H1 (cell line): ENCODE data around the gene LENG9. TPM values are rescaled to one million over a fixed set of nuclear protein-coding genes. Genes with fewer than 3 reads are reported as not detected.

Experiments
- CTCF ChIA-PET: fragments of 300-600 bp; sonication (Branson Sonifier 250); formaldehyde crosslinking; loops from one replicate; lab custom pipeline; 2021; ENCODE audit not compliant: partially characterized antibody; lab: Charles Lee
- POLR2A ChIA-PET: fragments of 300-600 bp; sonication (Branson Sonifier 250); formaldehyde crosslinking; loops from one replicate; lab custom pipeline; 2021; ENCODE audit warnings: inconsistent platforms; ENCODE audit not compliant: partially characterized antibody; lab: Charles Lee
- DNase-seq, 2 experiments: peaks; one replicate each; pipeline versions ENCODE4 v3.0.0 to v3.0.0-alpha.2; 2010 to 2022; ENCODE audit warnings: low spot score in 2 of 2, low read depth in 1 of 2, mixed read lengths in 1 of 2
- FAIRE-seq: peaks from 2 replicates; lab custom pipeline; 2011; peaks lifted over from hg19 to GRCh38; lab: Jason Lieb, UNC
- H2AFZ ChIP-seq: 2 replicates; pipeline ENCODE4 v1.8.1; 2012; ENCODE audit warnings: low read length, inconsistent platforms
- H2AK5ac ChIP-seq: 2 replicates; pipeline ENCODE4 v1.6.1; 2013; ENCODE audit warnings: low read depth, low read length
- H2BK120ac ChIP-seq: replicated peaks from 2 replicates; pipeline ENCODE3; 2013; ENCODE audit warnings: low read depth, low read length, inconsistent platforms
- H2BK12ac ChIP-seq: 2 replicates; pipeline ENCODE4 v1.6.1; 2013; ENCODE audit warnings: low read depth, low read length
- H2BK15ac ChIP-seq: 2 replicates; pipeline ENCODE4 v1.6.1; 2013; ENCODE audit warnings: low read length
- H2BK20ac ChIP-seq: 2 replicates; pipeline ENCODE4 v1.6.1; 2013; ENCODE audit warnings: low read length
- H2BK5ac ChIP-seq: 2 replicates; pipeline ENCODE4 v1.6.1; 2013; ENCODE audit warnings: low read depth, low read length
- H3K14ac ChIP-seq: 2 replicates; pipeline ENCODE4 v1.6.1; 2013; ENCODE audit warnings: inconsistent platforms; ENCODE audit not compliant: insufficient read length
- H3K18ac ChIP-seq: 2 replicates; pipeline ENCODE4 v1.6.1; 2013; ENCODE audit warnings: low read length; ENCODE audit errors: extremely low read depth
- H3K23ac ChIP-seq: 2 replicates; pipeline ENCODE4 v1.6.1; 2013; ENCODE audit warnings: inconsistent platforms; ENCODE audit not compliant: insufficient read length
- H3K23me2 ChIP-seq: 2 replicates; pipeline ENCODE4 v1.6.1; 2013; ENCODE audit warnings: low read depth, low read length
- H3K27ac ChIP-seq: 2 replicates; pipeline ENCODE4 v1.6.1; 2011; ENCODE audit warnings: low read depth, low read length, inconsistent platforms
- H3K27me3 ChIP-seq, 4 experiments: replicated peaks in 1 of 4; 1 replicate in 1 of 4; 2 replicates in 3 of 4; pipeline versions ENCODE4 v1.6.1 to v1.8.1; 2011 to 2013; ENCODE audit warnings: low read length in 3 of 4, mild to moderate bottlenecking in 3 of 4, inconsistent platforms in 2 of 4, mixed read lengths in 2 of 4, moderate library complexity in 1 of 4; ENCODE audit not compliant: control insufficient read depth in 3 of 4, insufficient read depth in 3 of 4; ENCODE audit errors: extremely low read depth in 1 of 4
- H3K36me3 ChIP-seq, 4 experiments: 2 replicates each; pipeline versions ENCODE4 v1.6.1 to v1.8.1; 2011 to 2013; ENCODE audit warnings: mild to moderate bottlenecking in 4 of 4, low read length in 3 of 4, moderate library complexity in 2 of 4, control low read depth in 1 of 4, inconsistent platforms in 1 of 4; ENCODE audit not compliant: insufficient read depth in 4 of 4, control insufficient read depth in 2 of 4
- H3K4ac ChIP-seq: replicated peaks from 2 replicates; pipeline ENCODE3; 2013; ENCODE audit warnings: low read length, low read depth, mixed read lengths, inconsistent platforms; ENCODE audit not compliant: insufficient read length
- H3K4me1 ChIP-seq, 4 experiments: replicated peaks in 1 of 4; 1 replicate in 1 of 4; 2 replicates in 3 of 4; pipeline versions ENCODE4 v1.6.1 to v1.8.1; 2011 to 2013; ENCODE audit warnings: low read length in 3 of 4, inconsistent platforms in 2 of 4, mixed read lengths in 1 of 4; ENCODE audit not compliant: insufficient read depth in 4 of 4, control insufficient read depth in 3 of 4
- H3K4me2 ChIP-seq, 2 experiments: 2 replicates each; pipeline versions ENCODE4 v1.6.1 to v1.8.1; 2011 to 2013; ENCODE audit warnings: low read depth in 2 of 2, low read length in 2 of 2, control low read depth in 1 of 2, inconsistent platforms in 1 of 2, mild to moderate bottlenecking in 1 of 2; ENCODE audit not compliant: insufficient read depth in 1 of 2
- H3K4me3 ChIP-seq, 4 experiments: fragments of 200-600, 300-600 bp in 1 of 4; sonication (generic), shearing (Covaris generic), sonication (Bioruptor Twin) in 1 of 4; 2 replicates each; pipeline versions ENCODE4 v1.5.1 to v1.8.1; 2011 to 2016; ENCODE audit warnings: low read length in 4 of 4, low read depth in 3 of 4, control low read depth in 2 of 4, inconsistent platforms in 2 of 4, mild to moderate bottlenecking in 2 of 4, mixed read lengths in 1 of 4, moderate library complexity in 1 of 4; ENCODE audit not compliant: insufficient read depth in 2 of 4; ENCODE audit errors: extremely low read depth in 1 of 4
- H3K56ac ChIP-seq: replicated peaks from 2 replicates; pipeline ENCODE3; 2013; ENCODE audit warnings: low read depth, mild to moderate bottlenecking, mixed read lengths, low read length, inconsistent platforms; ENCODE audit not compliant: insufficient read length
- H3K79me1 ChIP-seq: 2 replicates; pipeline ENCODE4 v1.6.1; 2013; ENCODE audit warnings: low read depth, low read length, control low read depth
- H3K79me2 ChIP-seq, 2 experiments: 2 replicates each; pipeline versions ENCODE4 v1.6.1 to v1.8.1; 2012 to 2013; ENCODE audit warnings: low read length in 2 of 2, mild to moderate bottlenecking in 2 of 2, inconsistent platforms in 1 of 2; ENCODE audit not compliant: insufficient read depth in 2 of 2, control insufficient read depth in 1 of 2
- H3K9ac ChIP-seq, 4 experiments: replicated peaks in 1 of 4; 1 replicate in 1 of 4; 2 replicates in 3 of 4; pipeline versions ENCODE4 v1.6.1 to v1.8.1; 2011 to 2013; ENCODE audit warnings: low read depth in 3 of 4, low read length in 3 of 4, control low read depth in 2 of 4, mild to moderate bottlenecking in 2 of 4, moderate library complexity in 2 of 4, inconsistent platforms in 1 of 4; ENCODE audit errors: extremely low read depth in 1 of 4
- H3K9me3 ChIP-seq, 2 experiments: 2 replicates each; pipeline versions ENCODE4 v1.6.1 to v1.8.1; 2012 to 2013; ENCODE audit warnings: mild to moderate bottlenecking in 2 of 2, moderate library complexity in 2 of 2, control low read depth in 1 of 2, inconsistent platforms in 1 of 2, low read depth in 1 of 2, low read length in 1 of 2, mixed read lengths in 1 of 2; ENCODE audit not compliant: insufficient read depth in 2 of 2
- H4K20me1 ChIP-seq, 2 experiments: replicated peaks in 1 of 2; 2 replicates each; pipeline versions ENCODE3 to v1.8.1; 2011 to 2013; ENCODE audit warnings: inconsistent platforms in 2 of 2, low read length in 2 of 2, mild to moderate bottlenecking in 1 of 2; ENCODE audit not compliant: insufficient read depth in 2 of 2, control insufficient read depth in 1 of 2
- H4K5ac ChIP-seq: 2 replicates; pipeline ENCODE4 v1.6.1; 2013; ENCODE audit warnings: low read length, low read depth, mixed read lengths, inconsistent platforms; ENCODE audit not compliant: insufficient read length
- H4K8ac ChIP-seq: 2 replicates; pipeline ENCODE4 v1.8.0; 2013; ENCODE audit warnings: mild to moderate bottlenecking, moderate library complexity, low read length, inconsistent platforms; ENCODE audit not compliant: insufficient read depth; ENCODE audit errors: extremely low read depth
- H4K91ac ChIP-seq: replicated peaks from 2 replicates; pipeline ENCODE3; 2013; ENCODE audit warnings: low read length, mixed read lengths, inconsistent platforms; ENCODE audit not compliant: insufficient read length
- CBX5 ChIP-seq: fragments of 300-800, 300-1000 bp; sonication (generic); IDR thresholded peaks from 2 replicates; pipeline ENCODE4 v1.7.1; 2016; ENCODE audit warnings: antibody characterized with exemption, low read length, low read depth
- FOSL1 ChIP-seq: IDR thresholded peaks from 2 replicates; pipeline ENCODE4 v1.6.1; 2011; ENCODE audit warnings: mild to moderate bottlenecking, low read depth, low read length, moderate library complexity; ENCODE audit not compliant: insufficient read depth
- POU5F1 ChIP-seq: IDR thresholded peaks from 2 replicates; pipeline ENCODE4 v1.6.1; 2011; ENCODE audit warnings: low read depth, mild to moderate bottlenecking, low read length, moderate library complexity
- SP1 ChIP-seq: IDR thresholded peaks from 2 replicates; pipeline ENCODE4 v1.6.1; 2011; ENCODE audit warnings: low read depth, low read length
- SP4 ChIP-seq: IDR thresholded peaks from 2 replicates; pipeline ENCODE4 v1.6.1; 2012; ENCODE audit warnings: low read length, inconsistent platforms
- TEAD4 ChIP-seq: IDR thresholded peaks from 2 replicates; pipeline ENCODE4 v1.6.1; 2012; ENCODE audit warnings: low read depth, low read length, inconsistent platforms, mixed read lengths
- WGBS, 2 experiments: shearing (Covaris generic) in 1 of 2; methylation state at CpG; one replicate each; pipeline versions ENCODE4 v1.1.6 to v1.1.7; 2013 to 2015; ENCODE audit warnings: low lambda C conversion rate in 2 of 2, mixed read lengths in 2 of 2, inconsistent platforms in 1 of 2, low coverage in 1 of 2, missing lambda C conversion rate in 1 of 2; ENCODE audit not compliant: insufficient replicate concordance in 2 of 2, insufficient coverage in 1 of 2, insufficient read length in 1 of 2; ENCODE audit errors: extremely low coverage in 1 of 2, missing lambda C conversion rate in 1 of 2; 5-methylcytosine and 5-hydroxymethylcytosine counted together
- polyA plus RNA-seq, 7 experiments: library from polyadenylated mRNA; depleted of rRNA in 3 of 7; stranded (reverse) in 5 of 7; unstranded in 2 of 7; fragments of >200 nt in 5 of 7; fragments of 200-250 nt in 2 of 7; gene quantifications; 1 replicate in 5 of 7; 2 replicates in 1 of 7; 4 replicates in 1 of 7; pipeline versions ENCODE4 v1.2.1 to v1.2.3, GENCODE V29; 2011 to 2013; ENCODE audit warnings: missing spikeins in 2 of 7, mixed read lengths in 2 of 7
- total RNA-seq: library from RNA; stranded (reverse); fragmentation: NEBNext Ultra II Directional; extraction: Animal tissue kit (Norgen Biotek cat#: 25700); gene quantifications from 2 replicates; pipeline ENCODE4 v1.2.1, GENCODE V29; 2021

Gene LENG9
- total and polyA plus RNA-seq, 2 of the 8 experiments (the other 6 are each of a cell fraction or from before 2014, with no cell fraction given), result 1.6 to 3.9 TPM

DNA sequence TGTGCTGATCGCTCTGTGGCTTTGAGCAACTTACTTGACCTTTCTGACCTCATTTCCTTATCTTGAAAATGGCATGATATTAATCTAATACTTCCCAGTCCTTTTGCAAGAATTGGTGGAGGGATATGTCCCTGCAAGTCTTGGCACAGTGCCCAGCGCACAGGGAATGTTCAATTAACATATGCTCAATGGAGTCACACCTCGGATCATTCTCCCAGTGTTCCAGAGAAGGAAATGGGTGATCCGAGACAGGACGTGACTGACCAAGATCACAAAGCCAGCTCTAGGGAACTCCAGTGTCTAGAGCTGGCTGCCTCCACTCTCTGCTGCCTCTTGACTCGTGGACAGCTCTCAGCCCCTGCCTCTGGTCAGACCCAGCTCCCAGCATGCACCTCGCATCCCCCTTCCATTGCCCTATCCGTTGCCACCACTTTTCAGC is 5.9 kb upstream of the LENG9 start:
- 75% methylated on average over 8 of the region's 8 CpGs; no CpG with 5 or more reads in 1 of the 2 experiments for WGBS, 2 experiments
- Histone ChIP-seq H3K23ac (no peak overlapping the region), H3K79me1 (no peaks in the 10 kb centered on the region), H2BK15ac (0 out of 2 replicates have a peak overlapping the region, but pooled peaks have one; percentile 49), H3K27ac (no peak overlapping the region), H3K36me3 (no peaks in the 10 kb centered on the region), H3K79me2 (no peaks in the 10 kb centered on the region), H4K91ac (no peak overlapping the region), H2BK12ac (peak overlapping the region; percentile 30; the same call in 1 of the 2 replicates), H4K5ac (no peak overlapping the region), H2BK120ac (no peak overlapping the region), H3K27me3 (peaks cover 3 to 35% (median 24%) of the 10 kb centered on the region in 4 experiments), H2AFZ (no peak overlapping the region), H3K23me2 (peaks cover 10% of the 10 kb centered on the region; the same call in 1 of the 2 replicates), H3K4me2 (no peak overlapping the region), H3K9me3 (no peaks in the 10 kb centered on the region), H2AK5ac (peak overlapping the region; percentile 69; the same call in 1 of the 2 replicates), H4K20me1 (no peaks in the 10 kb centered on the region), H3K56ac (no peak overlapping the region), H3K18ac (no peak overlapping the region), H3K4ac (no peak overlapping the region), H2BK20ac (no peak overlapping the region), H3K14ac (no peak overlapping the region), H3K9ac (no peak overlapping the region), H4K8ac (no peak overlapping the region), H3K4me1 (peaks cover 3 to 10% (median 3%) of the 10 kb centered on the region in 4 experiments; a peak in 6 of 7 replicates), H2BK5ac (no peak overlapping the region), H3K4me3 (no peak overlapping the region)
- CTCF ChIA-PET, result interaction anchor here (0.6 to 1.2 kb wide), 3 partner anchors 9 to 1072 kb away, joined by 3 to 4 read pairs (median 4); no protein-coding TSS in a partner anchor
- FAIRE-seq (no peak), DNase-seq (no peak)
- TF ChIP-seq SP1 (no peak), TEAD4 (no peak), FOSL1 (no peak), SP4 (no peak), POU5F1 (no peak), CBX5 (no peak)
- POLR2A ChIA-PET, result interaction anchor here (1.0 to 1.2 kb wide), 3 partner anchors 12 to 33 kb away, joined by 3 to 4 read pairs (median 3); no protein-coding TSS in a partner anchor
